ENCODE results near the gene MTSS2.
A peak's percentile ranks its signal among the peaks of the same experiment; 100 is the strongest.
"Not testable (repeated sequence)": the region's sequence is repeated elsewhere in the genome, so short reads cannot be mapped to it uniquely, and the experiment has no call there.

The MTSS2 gene

GRCh38 chr16:70656712-70657263 lies 29.1 kb downstream of the MTSS2 start:
- no peak for DNase-seq

- DNase-seq, result no peak
Observed at GRCh38 chr16:70656065-70656711, 29.7 kb downstream of the MTSS2 start.

- peak in 49 of 58 donors; percentile 38 to 84 (median 62) for DNase-seq
Observed at GRCh38 chr16:70653809-70654771, 31.8 kb downstream of the MTSS2 start.

GRCh38 chr16:70653406-70653805 lies 32.4 kb downstream of the MTSS2 start:
- no peak for DNase-seq

- DNase-seq, result no peak
Observed at GRCh38 chr16:70652322-70652721, 33.5 kb downstream of the MTSS2 start.

GRCh38 chr16:70651524-70651923 lies 34.3 kb downstream of the MTSS2 start:
- DNase-seq, result no peak

GRCh38 chr16:70650216-70650615 lies 35.6 kb downstream of the MTSS2 start:
- no peak for DNase-seq

- DNase-seq, result no peak
Observed at GRCh38 chr16:70649300-70649699, 36.6 kb downstream of the MTSS2 start.

- DNase-seq, result no peak
Observed at GRCh38 chr16:70648606-70649005, 37.2 kb downstream of the MTSS2 start.

- peak in 9 of 58 donors; percentile 13 to 56 (median 38) for DNase-seq
Observed at GRCh38 chr16:70647441-70648359, 38.2 kb downstream of the MTSS2 start.

- peak in 15 of 58 donors; percentile 6 to 58 (median 40) for DNase-seq
Observed at GRCh38 chr16:70646260-70647241, 39.3 kb downstream of the MTSS2 start, which contains the start of gene IL34. Gene IL34, plus strand, starts transcription at chr16:70646559. Its CDS starts 389 bp downstream, at chr16:70646948.

GRCh38 chr16:70644763-70645597 lies 40.9 kb downstream of the MTSS2 start:
- no peak for DNase-seq

GRCh38 chr16:70643264-70643663 lies 42.6 kb downstream of the MTSS2 start:
- not testable (repeated sequence) for DNase-seq

GRCh38 chr16:70642633-70643032 lies 43.2 kb downstream of the MTSS2 start:
- DNase-seq, result no peak

GRCh38 chr16:70638814-70639792 lies 46.8 kb downstream of the MTSS2 start:
- DNase-seq, result peak in 6 of 58 donors; percentile 0 to 61 (median 16)

Data from anterior cingulate cortex (tissue), 58 donors.